ENCODE results near the gene FLOT1.

Gene FLOT1

GRCh38 chr6:30720738-30721197 is 21.7 kb downstream of the FLOT1 start (continued):
- no peak for TF ChIP-seq ZNF211 (tag by site-specific recombination; IDR thresholded peaks at IDR 0.05; ENCODE audit: low read depth)
- TF ChIP-seq ZNF223 (tag by site-specific recombination; IDR thresholded peaks at IDR 0.05) = no peak
- no peak for TF ChIP-seq ZNF169 (tag by site-specific recombination; IDR thresholded peaks at IDR 0.05)

- peak within 1 kb of the TSS; percentile 93 for H3K27ac ChIP-seq (ENCODE audit: extremely low read depth, low read depth, low read length)
- H3K36me3 ChIP-seq (ENCODE audit: control insufficient read depth in 2 of 2, insufficient read depth in 1 of 2, low read length in 2 of 2) = peaks cover 19 to 45% of the 10 kb centered on the region in 2 experiments
- H3K9me3 ChIP-seq (ENCODE audit: control insufficient read depth, insufficient read depth, low read depth, low read length) = no peaks in the 10 kb centered on the region
- H3K4me3 ChIP-seq (ENCODE audit: low read depth, low read length) = peak within 1 kb of the TSS; percentile 87
- peaks cover 6% of the 10 kb centered on the region for H3K4me1 ChIP-seq (ENCODE audit: control insufficient read depth, insufficient read depth, low read length)
- ChIA-PET CTCF (interaction anchor here (0.6 to 18.7 kb wide), 5 partner anchors 11 to 672 kb away, joined by 3 to 692 read pairs (median 4); partner anchors contain the start of gene DHX16), POLR2A (interaction anchor here (0.6 to 10.1 kb wide), 15 partner anchors 7 to 338 kb away, joined by 3 to 235 read pairs (median 7); partner anchors contain the start of genes FLOT1, GNL1, GTF2H4 and IER3)
- TF ChIP-seq ZNF335 (tag by site-specific recombination; conservative IDR thresholded peaks at IDR 0.05) (peak; percentile 82), SP3 (tag by site-specific recombination; IDR thresholded peaks at IDR 0.05) (peak; percentile 86), ZNF362 (tag by site-specific recombination; IDR thresholded peaks at IDR 0.05) (peak; percentile 71), SP7 (tag by site-specific recombination; IDR thresholded peaks at IDR 0.05) (peak; percentile 57; the same call in 1 of the 2 replicates), OVOL3 (tag by site-specific recombination; IDR thresholded peaks at IDR 0.05) (no peak), GLIS2 (tag by site-specific recombination; IDR thresholded peaks at IDR 0.05) (0 out of 2 replicates have a peak, but pooled peaks have one; percentile 14), ZNF311 (tag by site-specific recombination; IDR thresholded peaks at IDR 0.05; ENCODE audit: borderline replicate concordance) (no peak), ZNF121 (tag by site-specific recombination; IDR thresholded peaks at IDR 0.05) (no peak), ZNF354C (tag by site-specific recombination; IDR thresholded peaks at IDR 0.05; ENCODE audit: borderline replicate concordance, low read depth) (no peak), ZNF239 (tag by site-specific recombination; IDR thresholded peaks at IDR 0.05) (no peak), ZNF48 (tag by site-specific recombination; IDR thresholded peaks at IDR 0.05) (no peak), SP2 (tag by site-specific recombination; IDR thresholded peaks at IDR 0.05) (peak; percentile 98), ZNF133 (tag by site-specific recombination; IDR thresholded peaks at IDR 0.05) (no peak), FEZF1 (tag by site-specific recombination; IDR thresholded peaks at IDR 0.05) (no peak), ZNF302 (tag by site-specific recombination; IDR thresholded peaks at IDR 0.05; ENCODE audit: low read depth) (no peak), ZNF600 (tag by site-specific recombination; IDR thresholded peaks at IDR 0.05) (peak; percentile 44; the same call in 1 of the 2 replicates), ZNF76 (tag by site-specific recombination; IDR thresholded peaks at IDR 0.05; ENCODE audit: borderline replicate concordance, low read depth) (peak; percentile 94), ZNF280C (tag by site-specific recombination; IDR thresholded peaks at IDR 0.05) (no peak), ZFP41 (tag by site-specific recombination; IDR thresholded peaks at IDR 0.05; ENCODE audit: borderline replicate concordance) (no peak), ZNF529 (tag by site-specific recombination; IDR thresholded peaks at IDR 0.05; ENCODE audit: insufficient replicate concordance) (no peak), ZNF548 (tag by site-specific recombination; IDR thresholded peaks at IDR 0.05) (no peak), ZFP3 (tag by site-specific recombination; IDR thresholded peaks at IDR 0.05; ENCODE audit: low read depth) (no peak)
- TF ChIP-seq, protein P1, sequence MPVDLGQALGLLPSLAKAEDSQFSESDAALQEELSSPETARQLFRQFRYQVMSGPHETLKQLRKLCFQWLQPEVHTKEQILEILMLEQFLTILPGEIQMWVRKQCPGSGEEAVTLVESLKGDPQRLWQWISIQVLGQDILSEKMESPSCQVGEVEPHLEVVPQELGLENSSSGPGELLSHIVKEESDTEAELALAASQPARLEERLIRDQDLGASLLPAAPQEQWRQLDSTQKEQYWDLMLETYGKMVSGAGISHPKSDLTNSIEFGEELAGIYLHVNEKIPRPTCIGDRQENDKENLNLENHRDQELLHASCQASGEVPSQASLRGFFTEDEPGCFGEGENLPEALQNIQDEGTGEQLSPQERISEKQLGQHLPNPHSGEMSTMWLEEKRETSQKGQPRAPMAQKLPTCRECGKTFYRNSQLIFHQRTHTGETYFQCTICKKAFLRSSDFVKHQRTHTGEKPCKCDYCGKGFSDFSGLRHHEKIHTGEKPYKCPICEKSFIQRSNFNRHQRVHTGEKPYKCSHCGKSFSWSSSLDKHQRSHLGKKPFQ (tag by site-specific recombination; IDR thresholded peaks at IDR 0.05) = no peak
- TF ChIP-seq, protein P2, sequence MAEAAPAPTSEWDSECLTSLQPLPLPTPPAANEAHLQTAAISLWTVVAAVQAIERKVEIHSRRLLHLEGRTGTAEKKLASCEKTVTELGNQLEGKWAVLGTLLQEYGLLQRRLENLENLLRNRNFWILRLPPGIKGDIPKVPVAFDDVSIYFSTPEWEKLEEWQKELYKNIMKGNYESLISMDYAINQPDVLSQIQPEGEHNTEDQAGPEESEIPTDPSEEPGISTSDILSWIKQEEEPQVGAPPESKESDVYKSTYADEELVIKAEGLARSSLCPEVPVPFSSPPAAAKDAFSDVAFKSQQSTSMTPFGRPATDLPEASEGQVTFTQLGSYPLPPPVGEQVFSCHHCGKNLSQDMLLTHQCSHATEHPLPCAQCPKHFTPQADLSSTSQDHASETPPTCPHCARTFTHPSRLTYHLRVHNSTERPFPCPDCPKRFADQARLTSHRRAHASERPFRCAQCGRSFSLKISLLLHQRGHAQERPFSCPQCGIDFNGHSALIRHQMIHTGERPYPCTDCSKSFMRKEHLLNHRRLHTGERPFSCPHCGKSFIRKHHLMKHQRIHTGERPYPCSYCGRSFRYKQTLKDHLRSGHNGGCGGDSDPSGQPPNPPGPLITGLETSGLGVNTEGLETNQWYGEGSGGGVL (tag by site-specific recombination; IDR thresholded peaks at IDR 0.05) = peak; percentile 75; the same call in 1 of the 2 replicates
Measured at GRCh38 chr6:30719791-30720737, 22.4 kb downstream of the FLOT1 start, which contains the start of gene TUBB. Gene TUBB, plus strand, starts transcription at chr6:30720352. Its CDS starts 155 bp downstream, at chr6:30720507.
